Neural cell (in vitro differentiated cells): ENCODE measurements around the gene FGD3. TPM values are rescaled to one million over a fixed set of nuclear protein-coding genes. Genes with fewer than 3 reads are reported as not detected.

Source experiments
- H2AFZ ChIP-seq: fragments of 200-600, 300-800 bp; sonication (generic), shearing (Covaris generic); 2 replicates; pipeline ENCODE4 v1.6.0; 2014; ENCODE audit warnings: low read depth, mild to moderate bottlenecking, antibody characterized with exemption, low read length, moderate library complexity
- H3F3A ChIP-seq: fragments of 200-600 bp; shearing (Covaris generic); 2 replicates; pipeline ENCODE4 v1.6.1; 2016; ENCODE audit warnings: mild to moderate bottlenecking, moderate library complexity, mixed read lengths, antibody characterized with exemption, low read length; ENCODE audit not compliant: insufficient read depth, poor library complexity, severe bottlenecking
- H3K27ac ChIP-seq: fragments of 200-600, 300-800 bp; sonication (generic), shearing (Covaris generic); 2 replicates; pipeline ENCODE4 v1.5.1; 2014; ENCODE audit warnings: mild to moderate bottlenecking, low read length, moderate library complexity
- H3K27me3 ChIP-seq: fragments of 300-800, 200-600 bp; sonication (generic), shearing (Covaris generic); 2 replicates; pipeline ENCODE4 v1.6.0; 2014; ENCODE audit warnings: mild to moderate bottlenecking, low read depth, low read length, moderate library complexity; ENCODE audit not compliant: insufficient read depth
- H3K36me3 ChIP-seq: fragments of 300-800, 200-600 bp; sonication (generic), shearing (Covaris generic); 2 replicates; pipeline ENCODE4 v1.5.1; 2014; ENCODE audit warnings: mild to moderate bottlenecking, antibody characterized with exemption, low read length, moderate library complexity; ENCODE audit not compliant: insufficient read depth
- H3K4me2 ChIP-seq: fragments of 300-800, 200-600 bp; sonication (generic), shearing (Covaris generic); 2 replicates; pipeline ENCODE4 v1.6.0; 2014; ENCODE audit warnings: mild to moderate bottlenecking, low read length
- H3K4me3 ChIP-seq: fragments of 300-800, 200-600 bp; sonication (generic), shearing (Covaris generic); 2 replicates; pipeline ENCODE4 v1.5.1; 2014; ENCODE audit warnings: mild to moderate bottlenecking, low read length, moderate library complexity
- H3K79me2 ChIP-seq: fragments of 200-600 bp; shearing (Covaris generic); replicated peaks from 2 replicates; pipeline ENCODE4 v1.6.0; 2014; ENCODE audit warnings: mild to moderate bottlenecking, low read length, moderate library complexity; ENCODE audit not compliant: insufficient read depth
- H3K9ac ChIP-seq: fragments of 300-800, 200-600 bp; sonication (generic), shearing (Covaris generic); 2 replicates; pipeline ENCODE4 v1.6.1; 2016; ENCODE audit warnings: mild to moderate bottlenecking, low read length, mixed read lengths
- H3K9me2 ChIP-seq: fragments of 200-600 bp; shearing (Covaris generic); 2 replicates; pipeline ENCODE4 v1.6.1; 2016; ENCODE audit warnings: mild to moderate bottlenecking, low read length, mixed read lengths; ENCODE audit not compliant: insufficient read depth
- H3K9me3 ChIP-seq: fragments of 200-600, 300-800 bp; sonication (generic), shearing (Covaris generic); 2 replicates; pipeline ENCODE4 v1.6.1; 2016; ENCODE audit warnings: mild to moderate bottlenecking, mixed run types, low read length, moderate library complexity, mixed read lengths
- H4K20me1 ChIP-seq: fragments of 200-600 bp; shearing (Covaris generic); 2 replicates; pipeline ENCODE4 v1.6.1; 2016; ENCODE audit warnings: mild to moderate bottlenecking, mixed run types; ENCODE audit not compliant: insufficient read depth
- CTCF ChIP-seq: fragments of 450-650 bp; IDR thresholded peaks from 2 replicates; pipeline ENCODE4 v1.5.1; 2014; ENCODE audit warnings: antibody characterized with exemption, mild to moderate bottlenecking, moderate library complexity; ENCODE audit not compliant: poor library complexity, severe bottlenecking
- EP300 ChIP-seq: fragments of 450-650 bp; conservative IDR thresholded peaks from 2 replicates; pipeline ENCODE4 v1.6.1; 2014; ENCODE audit warnings: antibody characterized with exemption, mild to moderate bottlenecking, moderate library complexity; ENCODE audit not compliant: poor library complexity, severe bottlenecking
- EZH2 ChIP-seq: fragments of 200-600, 300-800 bp; shearing (Covaris generic), sonication (generic); IDR thresholded peaks from 2 replicates; pipeline ENCODE4 v1.6.1; 2014; ENCODE audit warnings: antibody characterized with exemption, low read length, borderline replicate concordance, mild to moderate bottlenecking; ENCODE audit not compliant: insufficient read depth, poor library complexity, severe bottlenecking
- MXI1 ChIP-seq: fragments of 450-650 bp; conservative IDR thresholded peaks from 2 replicates; pipeline ENCODE4 v1.6.1; 2014; ENCODE audit warnings: antibody characterized with exemption, mild to moderate bottlenecking; ENCODE audit not compliant: poor library complexity, severe bottlenecking
- POLR2AphosphoS5 ChIP-seq: IDR thresholded peaks from 2 replicates; pipeline ENCODE4 v1.6.1; 2012
- RAD21 ChIP-seq: fragments of 450-650 bp; conservative IDR thresholded peaks from 2 replicates; pipeline ENCODE4 v1.6.1; 2014; ENCODE audit warnings: antibody characterized with exemption, mild to moderate bottlenecking, moderate library complexity
- REST ChIP-seq: IDR thresholded peaks from 2 replicates; pipeline ENCODE4 v1.6.1; 2012; ENCODE audit warnings: borderline replicate concordance
- SMC3 ChIP-seq: fragments of 450-650 bp; conservative IDR thresholded peaks from 2 replicates; pipeline ENCODE4 v1.6.1; 2014; ENCODE audit warnings: antibody characterized with exemption, mild to moderate bottlenecking, moderate library complexity; ENCODE audit not compliant: poor library complexity
- TAF1 ChIP-seq: IDR thresholded peaks from 2 replicates; pipeline ENCODE4 v1.6.1; 2012; ENCODE audit warnings: low read depth
- polyA plus RNA-seq: library from polyadenylated mRNA; depleted of rRNA; stranded (reverse); fragments of >200 nt; gene quantifications from 2 replicates; pipeline ENCODE4 v1.2.3, GENCODE V29; 2014

Gene FGD3
- polyA plus RNA-seq, 1 donor from 2014 or later, result 8.3 TPM

- TF ChIP-seq SMC3, result no peak
- TF ChIP-seq TAF1, result no peak
- TF ChIP-seq CTCF, result no peak
- no peak for TF ChIP-seq POLR2AphosphoS5
- no peak for TF ChIP-seq EP300
- TF ChIP-seq RAD21, result no peak
- no peak for TF ChIP-seq EZH2
- no peak for TF ChIP-seq REST
- TF ChIP-seq MXI1, result no peak
- Histone ChIP-seq H3K4me2 (no peak overlapping the region), H3F3A (no peaks in the 10 kb centered on the region), H3K4me3 (no peak overlapping the region), H3K9me2 (no peaks in the 10 kb centered on the region), H3K27ac (no peak overlapping the region), H3K36me3 (no peaks in the 10 kb centered on the region), H3K9me3 (no peaks in the 10 kb centered on the region), H3K27me3 (no peaks in the 10 kb centered on the region), H2AFZ (no peak overlapping the region), H3K9ac (no peak overlapping the region), H4K20me1 (no peaks in the 10 kb centered on the region), H3K79me2 (no peaks in the 10 kb centered on the region)
Observed at GRCh38 chr9:93032545-93032944, 85.2 kb downstream of the FGD3 start.

GRCh38 chr9:93033531-93033930, 86.2 kb downstream of the FGD3 start:
- Histone ChIP-seq H3K9ac (no peak overlapping the region), H2AFZ (no peak overlapping the region), H3K27ac (no peak overlapping the region), H4K20me1 (no peaks in the 10 kb centered on the region), H3K79me2 (no peaks in the 10 kb centered on the region), H3K9me3 (no peaks in the 10 kb centered on the region), H3K36me3 (no peaks in the 10 kb centered on the region), H3K27me3 (no peaks in the 10 kb centered on the region), H3F3A (no peaks in the 10 kb centered on the region), H3K4me3 (no peak overlapping the region), H3K9me2 (no peaks in the 10 kb centered on the region), H3K4me2 (no peak overlapping the region)
- TF ChIP-seq POLR2AphosphoS5, result no peak
- no peak for TF ChIP-seq EZH2
- TF ChIP-seq MXI1, result no peak
- TF ChIP-seq TAF1, result no peak
